Tibial nerve (tissue), 4 donors: ENCODE measurements around the gene ARID1B.

Source experiments
- EP300 ChIP-seq, 2 donors: sonication (generic); formaldehyde crosslinking; IDR thresholded peaks; one replicate each; pipeline ENCODE4 v1.6.1; 2017; ENCODE audit warnings: antibody characterized with exemption in 2 of 2, mild to moderate bottlenecking in 1 of 2
- POLR2A ChIP-seq, 2 donors: fragments of 450-650 bp; IDR thresholded peaks; one replicate each; pipeline ENCODE4 v1.6.1; 2017; ENCODE audit warnings: antibody characterized with exemption in 2 of 2, mild to moderate bottlenecking in 2 of 2, moderate library complexity in 2 of 2
- TF ChIP-seq, protein P1 (sequence below), 5 experiments: fragments of 200-600 bp in 3 of 5; fragments of 450-650 bp in 2 of 5; sonication (generic) in 3 of 5; IDR thresholded peaks; one replicate each; pipeline ENCODE4 v1.5.1; 2016 to 2019; ENCODE audit warnings: antibody characterized with exemption in 5 of 5, mild to moderate bottlenecking in 3 of 5, moderate library complexity in 2 of 5

DNA sequence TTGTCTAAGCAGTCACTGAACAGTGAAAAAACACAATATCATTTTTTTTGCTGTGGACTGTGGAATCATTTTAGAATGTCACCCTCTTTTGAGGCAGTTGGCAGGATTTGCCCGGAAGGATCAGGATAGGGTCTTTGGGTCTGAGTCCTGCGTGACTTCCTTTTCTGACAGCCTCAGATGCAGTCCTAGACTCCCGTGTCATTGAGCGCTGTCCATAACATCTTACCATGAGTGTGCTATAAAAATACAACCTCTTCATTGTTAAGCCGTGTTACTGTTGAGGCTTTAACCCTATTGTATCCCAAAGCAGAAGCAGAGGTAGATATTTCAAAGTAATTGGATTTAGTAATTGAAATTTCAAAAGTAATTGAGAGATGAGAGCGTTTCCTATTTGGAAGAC lies 30.6 kb downstream of the ARID1B start:
- TF ChIP-seq, protein P1, sequence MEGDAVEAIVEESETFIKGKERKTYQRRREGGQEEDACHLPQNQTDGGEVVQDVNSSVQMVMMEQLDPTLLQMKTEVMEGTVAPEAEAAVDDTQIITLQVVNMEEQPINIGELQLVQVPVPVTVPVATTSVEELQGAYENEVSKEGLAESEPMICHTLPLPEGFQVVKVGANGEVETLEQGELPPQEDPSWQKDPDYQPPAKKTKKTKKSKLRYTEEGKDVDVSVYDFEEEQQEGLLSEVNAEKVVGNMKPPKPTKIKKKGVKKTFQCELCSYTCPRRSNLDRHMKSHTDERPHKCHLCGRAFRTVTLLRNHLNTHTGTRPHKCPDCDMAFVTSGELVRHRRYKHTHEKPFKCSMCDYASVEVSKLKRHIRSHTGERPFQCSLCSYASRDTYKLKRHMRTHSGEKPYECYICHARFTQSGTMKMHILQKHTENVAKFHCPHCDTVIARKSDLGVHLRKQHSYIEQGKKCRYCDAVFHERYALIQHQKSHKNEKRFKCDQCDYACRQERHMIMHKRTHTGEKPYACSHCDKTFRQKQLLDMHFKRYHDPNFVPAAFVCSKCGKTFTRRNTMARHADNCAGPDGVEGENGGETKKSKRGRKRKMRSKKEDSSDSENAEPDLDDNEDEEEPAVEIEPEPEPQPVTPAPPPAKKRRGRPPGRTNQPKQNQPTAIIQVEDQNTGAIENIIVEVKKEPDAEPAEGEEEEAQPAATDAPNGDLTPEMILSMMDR (IDR thresholded peaks at IDR 0.05), result no peak
- TF ChIP-seq POLR2A (IDR thresholded peaks at IDR 0.05), result no peak
- TF ChIP-seq EP300 (IDR thresholded peaks at IDR 0.05), result no peak
